Skin epidermis (tissue), 12 donors: ENCODE measurements around the gene DMD.
A peak's percentile ranks its signal among the peaks of the same experiment; 100 is the strongest.

Source experiments
- H3K27ac ChIP-seq, 21 experiments: fragments of 200-600 bp; sonication (generic) in 11 of 21; one replicate each; pipeline ENCODE4 v1.5.0; 2020; ENCODE audit warnings: mild to moderate bottlenecking in 3 of 21, inconsistent platforms in 2 of 21, moderate library complexity in 2 of 21
- H3K4me3 ChIP-seq, 7 experiments: fragments of 200-600 bp; sonication (generic) in 2 of 7; one replicate each; pipeline ENCODE4 v1.5.0; 2020; ENCODE audit warnings: inconsistent platforms in 2 of 7, mild to moderate bottlenecking in 2 of 7, moderate library complexity in 1 of 7

DMD gene

GRCh38 chrX:31366041-31366440 lies 1845.3 kb downstream of the DMD start:
- Histone ChIP-seq H3K4me3 (no peak overlapping the region), H3K27ac (no peak overlapping the region)

DNA sequence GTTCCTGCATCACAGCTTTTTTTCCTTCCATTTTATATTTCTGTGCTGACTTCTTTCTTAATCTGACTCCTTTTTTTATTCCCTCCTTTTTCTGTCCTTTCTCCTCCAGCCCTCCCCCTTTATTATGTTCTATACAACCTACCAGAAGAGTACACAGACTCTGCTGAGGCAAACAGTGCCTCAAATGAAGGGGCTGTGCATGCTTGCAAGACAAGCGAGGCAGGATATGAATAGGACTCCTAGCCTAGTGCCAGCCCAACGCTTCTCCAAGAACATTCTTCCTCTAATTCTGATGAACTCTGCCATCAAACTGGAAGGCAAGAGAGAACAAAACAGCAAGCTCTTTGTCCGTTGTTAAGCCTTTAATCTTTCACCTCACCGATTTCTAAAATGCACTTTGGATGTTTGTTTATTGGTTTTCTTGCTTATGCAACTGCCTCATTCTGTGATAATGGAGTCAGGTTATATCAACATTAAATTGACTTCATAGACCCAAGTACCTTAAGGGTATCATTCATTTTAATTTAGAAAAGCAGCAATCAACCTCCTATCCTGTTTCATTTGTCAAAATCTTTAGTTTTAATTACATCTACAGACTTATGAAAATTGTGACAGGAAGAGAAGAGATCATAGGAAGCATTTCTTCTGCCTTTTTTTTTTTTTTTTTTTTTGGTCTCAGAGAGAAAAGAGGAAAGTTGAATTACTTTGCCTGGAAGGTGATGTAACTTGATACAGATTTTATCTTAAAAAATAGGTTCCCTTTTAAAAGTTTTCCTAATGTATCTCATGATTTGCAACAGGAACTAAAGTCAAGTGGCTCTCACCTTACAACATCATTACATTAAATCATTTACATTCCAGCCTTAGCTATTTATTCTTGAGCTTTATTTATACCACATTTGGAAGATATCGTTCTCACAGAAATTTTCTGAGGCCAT lies 1854.8 kb downstream of the DMD start:
- no peak overlapping the region for H3K27ac ChIP-seq
- H3K4me3 ChIP-seq = no peak overlapping the region

DNA sequence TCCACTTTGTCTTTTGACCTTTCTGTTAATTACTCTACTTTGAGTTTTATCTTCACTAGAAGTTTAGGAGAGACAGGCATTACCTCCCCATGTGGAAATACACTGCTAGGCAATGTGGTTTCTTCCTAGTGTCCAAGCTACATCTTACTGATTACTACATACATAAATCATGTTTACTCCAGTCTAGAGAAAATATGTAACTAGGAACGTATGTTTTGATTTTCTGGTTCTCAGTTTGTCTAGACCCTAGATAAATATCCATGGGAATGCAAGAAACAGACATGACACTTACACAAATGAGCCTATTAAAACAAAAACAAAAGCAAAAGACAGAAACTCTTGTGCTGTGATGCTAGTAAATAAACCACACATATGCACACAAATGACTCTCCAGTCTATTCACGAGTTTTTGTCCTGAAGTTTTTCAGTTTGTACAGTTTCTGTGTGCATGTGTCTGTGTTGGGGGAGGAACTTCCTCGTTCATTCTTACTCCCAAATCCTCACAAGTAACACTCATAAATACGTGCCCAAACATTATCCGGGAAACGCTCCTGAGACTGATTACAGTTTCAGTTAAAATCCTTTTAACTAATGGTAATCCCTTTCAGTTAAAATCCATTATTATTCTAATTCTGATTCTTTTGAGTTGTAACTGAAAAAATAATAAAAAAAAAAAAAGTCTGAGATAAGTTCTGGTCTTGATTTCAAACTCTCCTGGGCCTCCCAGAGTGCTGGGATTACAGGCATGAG lies 1856.0 kb downstream of the DMD start:
- Histone ChIP-seq H3K4me3 (no peak overlapping the region), H3K27ac (no peak overlapping the region)

DNA sequence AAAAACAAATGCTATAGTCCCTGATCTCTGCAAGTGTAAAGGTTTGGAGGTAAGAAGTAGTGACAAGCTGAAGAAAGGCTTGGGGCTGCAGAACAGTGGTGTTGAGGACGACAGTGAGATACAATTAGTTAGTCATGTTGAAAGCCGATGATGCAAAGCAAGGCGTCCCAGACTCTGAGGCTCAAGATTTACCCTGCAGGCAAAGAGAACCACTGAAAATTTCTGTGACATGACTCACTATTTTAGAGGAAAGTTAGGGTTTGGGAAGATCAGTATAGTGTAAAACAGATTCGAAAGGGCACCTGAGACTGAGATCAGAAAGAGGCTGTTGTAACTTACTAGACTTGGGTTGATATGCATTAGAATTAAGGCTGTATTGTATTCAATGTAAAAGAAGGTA lies 1858.3 kb downstream of the DMD start:
- Histone ChIP-seq H3K4me3 (no peak overlapping the region), H3K27ac (no peak overlapping the region)

- H3K27ac ChIP-seq = no peak overlapping the region
Measured at GRCh38 chrX:31350808-31351074, 1860.6 kb downstream of the DMD start.

GRCh38 chrX:31349515-31349914 lies 1861.8 kb downstream of the DMD start:
- Histone ChIP-seq H3K4me3 (no peak overlapping the region), H3K27ac (no peak overlapping the region)

More at GRCh38 chrX:31350808-31351074, 1860.6 kb downstream of the DMD start:
- no peak overlapping the region for H3K4me3 ChIP-seq

- no peak overlapping the region for H3K27ac ChIP-seq
- H3K4me3 ChIP-seq = no peak overlapping the region
Measured at GRCh38 chrX:31340587-31340986, 1870.8 kb downstream of the DMD start.

- Histone ChIP-seq H3K27ac (no peak overlapping the region), H3K4me3 (no peak overlapping the region)
Measured at GRCh38 chrX:31338991-31339350, 1872.4 kb downstream of the DMD start.

GRCh38 chrX:31337332-31337731 lies 1874.0 kb downstream of the DMD start:
- H3K4me3 ChIP-seq = no peak overlapping the region
- H3K27ac ChIP-seq = peak overlapping the region in 2 of 21 experiments; percentile 38 to 53

DNA sequence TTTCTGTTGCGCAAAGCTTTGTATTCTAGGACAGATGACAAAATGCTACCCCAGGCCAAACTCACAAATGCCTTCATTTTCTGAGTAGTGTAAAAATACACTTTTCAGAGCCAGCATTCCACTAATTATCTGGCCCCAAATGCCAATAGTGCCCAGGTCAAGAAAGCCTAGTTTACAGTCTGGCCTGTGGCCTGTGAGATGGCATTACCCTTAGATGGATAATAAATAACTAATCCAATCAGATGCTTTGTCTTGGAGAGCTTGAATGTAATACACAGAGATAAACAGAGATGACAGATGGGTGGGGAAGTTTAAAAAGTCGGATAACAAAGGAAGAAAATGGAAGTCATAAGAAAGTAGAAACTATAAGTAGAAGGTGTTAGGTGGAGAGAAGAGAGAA lies 1874.9 kb downstream of the DMD start:
- no peak overlapping the region for H3K4me3 ChIP-seq
- no peak overlapping the region for H3K27ac ChIP-seq

DNA sequence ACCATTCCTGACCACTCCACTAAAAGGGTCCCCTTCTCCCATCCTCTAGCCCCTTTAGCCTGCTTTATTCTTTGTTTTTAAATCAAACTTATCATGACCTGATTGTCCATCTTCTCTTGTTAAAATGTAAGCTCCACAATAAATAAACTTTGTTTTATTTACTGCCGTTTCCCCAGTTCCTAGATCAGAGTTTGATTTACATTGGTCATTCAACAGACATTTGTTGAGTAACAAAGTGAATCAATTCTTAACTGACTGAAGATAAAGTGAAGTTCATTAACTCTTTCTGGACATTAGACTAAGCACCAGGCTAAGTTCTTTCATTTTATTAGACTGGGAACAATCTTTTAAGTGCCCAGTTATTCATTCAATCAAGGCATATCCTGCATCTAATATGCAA lies 1876.4 kb downstream of the DMD start:
- Histone ChIP-seq H3K27ac (no peak overlapping the region), H3K4me3 (no peak overlapping the region)

DNA sequence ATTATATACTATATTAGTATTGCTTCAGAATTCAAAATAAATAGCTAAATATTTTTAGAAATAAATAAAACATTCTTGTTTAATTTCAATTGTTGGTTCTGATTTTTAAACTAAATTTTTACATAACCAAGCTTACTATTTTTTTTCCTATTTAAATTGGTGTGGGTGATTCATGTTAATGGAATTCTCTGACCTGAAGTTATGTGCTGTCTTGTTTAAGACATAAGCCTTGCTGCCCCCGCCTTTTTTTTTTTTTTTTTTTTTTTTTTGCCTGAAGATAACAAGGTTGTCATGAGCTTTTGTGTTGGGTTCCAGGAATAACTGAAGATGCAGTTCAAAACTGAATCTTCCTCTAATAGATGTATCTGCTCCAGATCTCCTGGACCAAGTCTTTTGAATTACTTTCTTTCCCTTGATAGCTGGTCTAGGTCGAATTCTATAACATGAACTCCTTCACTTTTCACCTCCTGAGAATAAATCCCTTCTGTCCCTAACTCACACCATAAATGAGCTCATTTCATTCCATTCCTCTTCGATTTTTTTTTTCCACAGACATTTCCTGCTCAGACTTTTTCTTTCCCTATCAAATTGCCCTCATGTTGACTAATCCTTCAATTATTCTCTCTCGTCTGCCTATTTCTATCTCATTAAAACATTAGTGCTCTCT lies 1878.1 kb downstream of the DMD start:
- H3K4me3 ChIP-seq = no peak overlapping the region
- H3K27ac ChIP-seq = no peak overlapping the region

GRCh38 chrX:31331928-31332327 lies 1879.4 kb downstream of the DMD start:
- H3K27ac ChIP-seq = no peak overlapping the region
- H3K4me3 ChIP-seq = no peak overlapping the region

DNA sequence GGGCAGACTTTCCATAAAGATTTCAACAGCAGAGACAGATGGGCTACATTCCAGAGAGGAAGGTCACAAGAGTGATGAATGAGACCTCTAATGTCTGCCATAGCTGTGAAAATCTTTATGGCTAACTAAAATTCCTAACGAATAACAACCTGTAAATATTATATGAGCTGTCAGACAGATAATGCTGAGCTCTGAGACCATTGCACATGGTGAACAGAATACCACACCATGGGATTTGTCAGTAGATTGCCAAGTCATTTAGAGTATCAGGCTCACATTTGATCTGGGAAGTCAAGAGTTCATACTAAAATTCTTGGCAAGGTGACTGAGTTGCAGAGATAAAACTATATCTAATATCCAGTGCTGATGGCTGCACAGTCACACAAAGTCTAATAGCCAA lies 1880.3 kb downstream of the DMD start:
- Histone ChIP-seq H3K27ac (no peak overlapping the region), H3K4me3 (no peak overlapping the region)

DNA sequence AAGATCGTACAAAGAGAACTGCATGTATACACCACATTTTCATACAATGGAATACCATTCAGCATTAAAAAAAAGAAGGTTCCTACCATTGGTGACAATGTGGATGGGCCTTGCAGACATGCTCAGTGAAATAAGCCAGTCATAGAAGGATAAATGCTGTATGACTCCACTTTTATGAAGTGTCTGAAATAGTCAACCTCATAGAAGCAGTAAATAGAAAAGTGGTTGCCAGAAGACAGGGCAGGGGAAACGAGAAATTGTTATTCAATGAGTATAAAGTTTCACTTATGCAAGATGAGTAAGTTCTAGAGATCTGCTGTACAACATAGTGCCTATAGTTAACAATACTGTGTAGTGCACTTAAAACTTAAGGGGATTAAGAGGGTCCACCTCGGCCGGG lies 1882.1 kb downstream of the DMD start:
- Histone ChIP-seq H3K27ac (no peak overlapping the region), H3K4me3 (no peak overlapping the region)

GRCh38 chrX:31323658-31324057 lies 1887.7 kb downstream of the DMD start:
- Histone ChIP-seq H3K4me3 (no peak overlapping the region), H3K27ac (no peak overlapping the region)

GRCh38 chrX:31320740-31321139 lies 1890.6 kb downstream of the DMD start:
- Histone ChIP-seq H3K27ac (no peak overlapping the region), H3K4me3 (no peak overlapping the region)

GRCh38 chrX:31319586-31319985 lies 1891.8 kb downstream of the DMD start:
- no peak overlapping the region for H3K27ac ChIP-seq

DNA sequence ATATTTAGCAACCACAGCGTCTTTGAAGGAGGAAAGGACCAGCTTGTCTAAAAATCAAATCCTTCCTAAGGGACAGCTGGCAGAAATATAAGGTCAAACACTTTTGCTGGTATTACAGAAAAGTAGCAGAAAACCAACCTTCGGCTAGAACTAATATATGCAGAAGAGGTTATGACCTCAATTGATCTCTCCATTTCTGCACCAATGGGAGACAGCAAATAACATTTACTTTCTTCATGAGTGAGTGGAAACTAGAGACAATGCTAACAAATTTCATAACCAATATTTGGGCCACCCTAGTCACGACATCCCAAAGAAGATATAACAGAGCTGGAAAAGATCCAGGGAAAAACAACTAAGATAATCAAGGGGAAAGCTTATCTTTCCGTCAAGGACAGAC lies 1892.5 kb downstream of the DMD start:
- Histone ChIP-seq H3K4me3 (no peak overlapping the region), H3K27ac (no peak overlapping the region)

More at GRCh38 chrX:31319586-31319985, 1891.8 kb downstream of the DMD start:
- H3K4me3 ChIP-seq = no peak overlapping the region

DNA sequence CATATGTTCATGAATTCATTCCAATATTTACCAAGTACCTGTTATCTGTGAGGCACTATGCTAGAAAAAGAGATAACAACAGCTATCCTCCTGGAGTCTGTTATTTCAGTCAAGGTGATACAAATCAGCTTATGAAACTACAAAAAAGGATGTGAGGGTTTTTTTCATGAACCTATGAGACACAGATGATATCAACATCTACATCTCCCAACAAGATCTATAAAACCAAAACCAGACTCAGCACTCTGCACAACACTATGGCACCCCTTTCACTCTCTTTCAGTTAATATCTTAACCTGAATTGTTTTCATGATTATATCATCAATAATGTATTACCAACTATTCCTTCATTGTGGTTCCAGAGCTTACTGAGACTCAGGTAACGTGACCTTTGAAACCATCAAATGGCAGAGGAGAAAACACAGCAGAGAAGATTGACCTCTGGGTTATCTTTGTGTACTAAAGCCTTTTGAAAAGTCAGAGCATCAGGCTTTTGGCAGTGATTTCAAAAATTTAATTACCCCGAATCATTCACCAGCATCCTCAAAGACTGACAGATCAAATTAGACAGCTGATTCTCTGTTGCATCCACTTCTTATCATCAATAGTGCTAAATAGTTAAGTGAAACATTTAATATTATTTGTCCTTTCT lies 1894.9 kb downstream of the DMD start:
- Histone ChIP-seq H3K4me3 (no peak overlapping the region), H3K27ac (no peak overlapping the region)
